GM21423 (cell line): ENCODE data around the gene ZNF800.
"Not testable (repeated sequence)": the region's sequence is repeated elsewhere in the genome, so short reads cannot be mapped to it uniquely, and the experiment has no call there.

ENCODE experiments used
- ATAC-seq: cut with Tn5 transposase; IDR thresholded peaks from one replicate; pipeline ENCODE4 v1.9.1; 2021; ENCODE audit warnings: mild to moderate bottlenecking, moderate library complexity; ENCODE audit not compliant: unreplicated experiment

ZNF800 gene

GRCh38 chr7:127392566-127393367 lies at the start of gene ZNF800:
ZNF800 (minus strand) TSS chr7:127392708; CDS start chr7:127391557, 1,151 bp downstream.
- peak; percentile 81 for ATAC-seq

- no peak for ATAC-seq
Measured at GRCh38 chr7:127440206-127440605, 47.7 kb upstream of the ZNF800 start.

DNA sequence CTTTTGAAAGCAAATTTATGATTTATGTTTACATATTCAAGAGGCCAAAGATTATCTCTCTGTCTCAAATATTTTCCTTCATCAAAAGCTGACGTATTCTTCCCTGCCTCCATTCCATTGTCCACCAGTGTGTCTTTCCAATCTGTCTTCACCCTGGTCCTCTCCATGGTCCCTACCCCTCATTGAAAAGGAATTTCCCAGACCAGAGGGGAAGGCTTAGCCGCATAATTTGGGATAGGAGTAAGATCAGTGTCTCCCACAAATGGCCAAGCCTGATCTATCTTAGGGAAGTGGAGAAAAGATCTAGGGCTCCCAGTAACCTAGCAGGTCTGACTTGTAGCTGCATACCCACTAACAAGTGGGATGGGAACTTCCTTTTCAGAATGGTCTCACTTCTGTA lies 46.3 kb upstream of the ZNF800 start:
- ATAC-seq: no peak

DNA sequence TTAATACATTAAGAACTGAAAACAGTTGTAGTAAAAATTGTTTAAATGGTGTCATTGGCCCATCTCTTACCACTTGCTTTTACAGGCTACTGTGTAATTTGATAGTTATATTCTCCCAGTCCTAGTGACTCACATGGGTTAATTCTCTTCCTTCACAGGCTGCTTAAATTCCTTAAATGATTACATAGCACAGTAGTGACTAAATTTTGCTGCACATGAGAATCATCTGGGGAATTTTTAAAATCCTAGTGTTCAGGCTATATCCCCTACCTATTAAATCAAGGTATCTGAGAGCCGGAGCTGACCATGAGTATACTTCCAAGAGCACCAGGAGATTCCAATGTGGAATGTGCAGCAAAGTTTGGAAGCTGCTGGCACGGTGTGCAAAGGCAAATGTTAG lies 45.3 kb upstream of the ZNF800 start:
- no peak for ATAC-seq

DNA sequence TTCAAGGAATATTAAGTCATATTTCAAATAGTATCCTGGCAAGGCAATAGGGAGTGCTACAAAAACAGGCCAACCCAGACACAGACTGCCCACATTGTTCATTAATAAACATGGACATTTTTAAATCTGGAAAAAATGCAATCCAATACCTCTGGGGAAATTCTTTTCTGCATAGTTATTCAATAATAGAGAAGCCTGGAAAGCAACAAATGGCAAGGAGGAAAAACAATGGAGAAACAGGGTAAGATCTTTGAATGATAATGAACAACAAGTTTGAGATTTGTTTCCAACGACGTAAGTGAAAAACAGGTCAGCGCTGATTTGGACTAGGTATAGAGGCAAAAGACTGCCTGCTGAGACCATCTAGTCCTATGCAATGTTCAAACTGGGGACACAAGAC lies 44.7 kb upstream of the ZNF800 start:
- ATAC-seq: no peak

DNA sequence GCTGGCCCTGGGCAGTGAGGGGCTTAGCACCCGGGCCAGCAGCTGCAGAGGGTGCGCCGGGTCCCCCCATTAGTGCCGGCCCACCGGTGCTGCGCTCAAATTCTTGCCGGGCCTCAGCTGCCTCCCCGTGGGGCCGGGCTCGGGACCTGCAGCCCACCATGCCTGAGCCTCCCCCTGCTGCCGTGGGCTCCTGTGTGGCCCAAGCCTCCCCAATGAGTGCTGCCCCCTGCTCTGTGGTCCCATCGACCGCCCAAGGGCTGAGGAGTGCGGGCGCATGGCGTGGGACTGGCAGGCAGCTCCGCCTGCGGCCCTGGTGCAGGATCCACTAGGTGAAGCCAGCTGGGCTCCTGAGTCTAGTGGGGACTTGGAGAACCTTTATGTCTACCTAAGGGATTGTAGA lies 36.8 kb upstream of the ZNF800 start:
- not testable (repeated sequence) for ATAC-seq

DNA sequence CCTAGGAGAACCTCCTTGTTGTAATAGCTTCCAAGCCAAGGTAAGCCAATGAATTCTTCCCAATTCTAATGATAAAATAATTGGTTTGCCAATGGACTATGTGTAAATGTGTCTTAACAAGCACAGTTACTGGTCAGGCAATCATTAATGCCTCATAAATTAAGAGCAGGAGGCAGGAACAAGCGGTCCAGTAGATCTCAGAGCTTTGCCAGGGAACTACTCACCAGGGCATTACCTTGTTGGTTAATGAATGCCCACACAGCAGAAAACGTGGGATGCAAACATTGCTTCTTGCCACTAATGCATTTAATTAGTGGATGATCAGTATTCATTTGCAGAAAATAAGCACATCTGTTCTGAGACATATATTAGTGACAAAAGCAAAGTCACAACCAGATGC lies 26.7 kb upstream of the ZNF800 start:
- ATAC-seq: no peak

- no peak for ATAC-seq
Measured at GRCh38 chr7:127418459-127418858, 26.0 kb upstream of the ZNF800 start.

DNA sequence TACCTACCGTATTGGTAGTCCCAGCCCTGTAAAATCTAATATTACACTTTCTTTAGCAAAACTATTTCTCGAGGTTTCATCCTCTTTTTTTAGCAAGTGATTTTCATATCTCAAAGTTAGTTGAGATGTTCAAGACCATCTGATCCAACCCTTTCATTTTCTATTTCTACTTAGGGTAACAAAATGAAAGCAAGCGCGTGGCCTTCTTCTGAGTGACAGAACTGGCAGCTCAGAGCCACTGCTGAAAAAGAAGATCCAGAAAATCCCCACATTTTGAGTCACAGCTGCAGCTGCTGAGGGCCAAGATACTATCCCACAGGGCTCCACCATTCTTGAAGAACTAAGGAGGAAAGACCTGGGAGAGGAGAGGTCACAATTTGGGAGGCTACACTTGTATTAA lies 24.8 kb upstream of the ZNF800 start:
- peak; percentile 73 for ATAC-seq

- no peak for ATAC-seq
Measured at GRCh38 chr7:127415060-127415742, 22.7 kb upstream of the ZNF800 start.

DNA sequence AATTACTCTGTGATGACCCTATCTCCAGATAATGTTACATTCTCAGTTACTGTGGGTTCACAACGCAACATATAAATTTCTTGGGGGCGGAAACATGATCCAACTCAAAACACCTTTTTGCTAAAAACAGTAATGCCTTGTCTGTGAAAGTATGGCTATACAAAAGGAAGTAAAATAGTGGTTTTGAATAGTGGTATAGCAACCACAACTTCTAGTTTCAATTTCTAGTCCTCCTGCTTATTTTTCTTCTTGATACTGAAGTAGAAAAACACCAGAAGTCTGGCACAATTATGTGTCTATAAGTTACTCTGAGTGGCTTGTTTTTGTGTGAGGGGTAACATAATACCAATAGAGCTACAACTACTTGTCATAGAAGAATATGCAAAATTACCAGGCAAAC lies 21.5 kb upstream of the ZNF800 start:
- ATAC-seq: peak; percentile 53

- no peak for ATAC-seq
Measured at GRCh38 chr7:127413326-127413725, 20.8 kb upstream of the ZNF800 start.

DNA sequence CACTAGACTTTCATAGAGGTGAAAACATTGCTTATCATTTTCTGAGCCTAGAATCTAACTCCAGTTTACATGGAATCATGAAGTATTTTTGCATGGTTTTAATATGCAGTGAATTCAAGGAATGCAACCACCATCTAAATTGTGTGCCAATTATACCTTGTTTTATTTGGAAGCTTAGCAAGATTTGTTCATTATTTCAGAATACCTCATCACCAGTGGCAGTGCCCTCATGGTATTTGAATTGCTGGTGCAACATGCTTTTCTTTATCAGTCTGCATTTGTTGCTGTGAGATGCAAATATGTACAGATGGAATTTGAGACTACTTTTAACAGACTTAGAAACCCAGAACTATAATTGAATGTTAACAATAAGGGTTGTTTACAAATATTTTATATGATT lies 18.7 kb upstream of the ZNF800 start:
- ATAC-seq: no peak

- no peak for ATAC-seq
Measured at GRCh38 chr7:127409629-127410028, 17.1 kb upstream of the ZNF800 start.

GRCh38 chr7:127404286-127405072 lies 12.0 kb upstream of the ZNF800 start:
- ATAC-seq: no peak

GRCh38 chr7:127396184-127396583 lies 3.7 kb upstream of the ZNF800 start:
- peak; percentile 23 for ATAC-seq

- not testable (repeated sequence) for ATAC-seq
Measured at GRCh38 chr7:127395104-127395503, 2.6 kb upstream of the ZNF800 start.

DNA sequence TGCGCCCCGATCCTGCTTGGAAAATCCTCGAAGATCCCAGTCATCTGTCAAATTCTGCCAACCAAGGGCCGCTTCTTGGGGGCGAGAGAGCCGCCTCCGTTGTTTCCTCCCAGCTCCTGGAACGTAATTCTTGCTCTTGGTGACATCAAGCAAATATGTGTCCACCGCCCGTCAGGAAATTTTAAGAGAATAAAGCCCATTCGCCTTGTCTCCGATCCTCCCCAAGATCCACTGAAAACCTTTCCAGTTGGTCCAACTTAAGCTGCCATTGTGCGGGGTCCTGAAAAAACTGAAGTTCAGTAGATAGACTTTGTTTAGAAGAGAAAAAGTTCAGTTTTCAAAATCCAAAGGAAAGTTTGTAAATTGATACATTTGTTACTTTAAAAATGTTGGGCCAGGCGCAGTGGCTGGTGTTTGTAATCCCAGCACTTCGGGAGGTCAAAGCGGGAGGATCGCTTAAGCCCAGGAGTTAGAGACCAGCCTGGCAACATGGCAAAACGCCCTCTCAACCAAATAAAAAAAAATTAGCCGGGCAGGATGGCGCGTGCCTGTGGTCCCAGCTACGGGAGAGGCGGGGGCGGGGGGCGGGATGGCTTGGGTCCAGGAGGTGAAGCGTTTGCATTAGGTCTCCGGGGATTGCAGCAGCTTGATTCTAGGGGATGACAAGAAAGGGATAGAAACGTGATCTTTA lies 1.0 kb upstream of the ZNF800 start:
- ATAC-seq: no peak

- ATAC-seq: peak; percentile 41
Measured at GRCh38 chr7:127392182-127392565, 334 bp downstream of the ZNF800 start.

GRCh38 chr7:127391591-127392181 lies 822 bp downstream of the ZNF800 start:
- ATAC-seq: peak; percentile 36
